KG1 (cell line): ENCODE data around the gene KIRREL3.

Experiments
- DNase-seq: peaks from one replicate; lab custom pipeline; 2025; lab: John Stamatoyannopoulos, UW

KIRREL3 gene

DNA sequence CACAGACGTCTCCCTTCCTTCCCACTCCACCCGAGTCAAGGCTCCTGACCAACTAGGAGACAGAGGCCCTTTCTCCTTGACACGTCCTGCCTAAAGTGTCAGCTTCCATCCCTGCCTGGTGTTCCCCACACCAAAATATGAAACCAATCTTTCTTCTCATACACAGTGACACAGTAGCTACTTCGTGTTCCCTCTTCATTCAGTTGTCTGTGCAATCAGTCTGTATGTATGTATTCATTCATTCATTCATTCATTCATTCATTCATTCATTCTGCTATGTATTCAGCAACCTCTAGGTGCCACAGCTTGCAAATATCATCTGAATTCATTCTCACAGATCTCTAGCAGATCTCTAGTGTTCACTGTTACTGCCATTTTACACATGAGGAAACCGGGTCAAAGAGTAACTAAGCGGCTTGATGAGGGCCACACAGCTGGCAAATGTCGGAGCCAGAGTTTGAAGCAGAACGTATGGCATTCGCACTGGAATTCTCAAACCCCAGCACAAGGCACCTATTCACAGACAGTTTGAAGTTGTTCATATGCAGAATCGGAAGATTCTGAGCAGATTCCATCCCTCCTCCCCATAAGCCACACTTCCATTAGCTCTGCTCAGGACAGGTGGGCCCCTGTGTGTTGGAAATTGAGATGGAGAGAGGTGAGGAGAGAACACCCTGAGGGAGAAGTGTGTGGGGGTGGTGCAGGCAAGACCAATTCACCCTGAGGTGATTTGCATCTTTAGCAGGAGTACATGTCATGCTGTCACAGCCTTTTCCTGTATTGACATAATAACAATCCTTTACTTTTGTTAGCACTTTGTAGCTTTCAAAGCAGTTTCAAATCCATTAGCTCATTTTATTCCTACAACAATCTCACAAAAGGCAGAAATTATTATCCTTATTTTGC is 369.4 kb downstream of the KIRREL3 start:
- DNase-seq: no peak

DNA sequence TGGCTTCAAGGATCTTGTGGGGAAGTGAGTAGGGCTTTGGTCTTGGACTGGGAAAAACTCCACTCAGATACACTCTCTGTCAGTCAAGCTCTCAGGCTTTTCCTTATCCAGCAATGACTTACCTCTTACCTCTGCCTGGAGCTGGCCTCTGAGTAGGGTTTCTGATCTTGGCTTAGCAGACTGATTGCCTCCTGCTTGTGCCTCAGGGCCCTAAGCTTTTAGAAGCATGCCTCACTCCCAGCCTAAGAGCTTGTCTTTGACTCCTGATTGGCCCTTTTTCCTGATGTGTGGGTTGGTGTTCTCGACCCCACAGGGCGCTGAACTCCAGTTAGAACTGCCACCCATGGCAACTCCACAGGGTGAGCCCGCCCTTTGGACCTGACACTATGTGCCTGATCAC is 370.1 kb downstream of the KIRREL3 start:
- DNase-seq: no peak

DNA sequence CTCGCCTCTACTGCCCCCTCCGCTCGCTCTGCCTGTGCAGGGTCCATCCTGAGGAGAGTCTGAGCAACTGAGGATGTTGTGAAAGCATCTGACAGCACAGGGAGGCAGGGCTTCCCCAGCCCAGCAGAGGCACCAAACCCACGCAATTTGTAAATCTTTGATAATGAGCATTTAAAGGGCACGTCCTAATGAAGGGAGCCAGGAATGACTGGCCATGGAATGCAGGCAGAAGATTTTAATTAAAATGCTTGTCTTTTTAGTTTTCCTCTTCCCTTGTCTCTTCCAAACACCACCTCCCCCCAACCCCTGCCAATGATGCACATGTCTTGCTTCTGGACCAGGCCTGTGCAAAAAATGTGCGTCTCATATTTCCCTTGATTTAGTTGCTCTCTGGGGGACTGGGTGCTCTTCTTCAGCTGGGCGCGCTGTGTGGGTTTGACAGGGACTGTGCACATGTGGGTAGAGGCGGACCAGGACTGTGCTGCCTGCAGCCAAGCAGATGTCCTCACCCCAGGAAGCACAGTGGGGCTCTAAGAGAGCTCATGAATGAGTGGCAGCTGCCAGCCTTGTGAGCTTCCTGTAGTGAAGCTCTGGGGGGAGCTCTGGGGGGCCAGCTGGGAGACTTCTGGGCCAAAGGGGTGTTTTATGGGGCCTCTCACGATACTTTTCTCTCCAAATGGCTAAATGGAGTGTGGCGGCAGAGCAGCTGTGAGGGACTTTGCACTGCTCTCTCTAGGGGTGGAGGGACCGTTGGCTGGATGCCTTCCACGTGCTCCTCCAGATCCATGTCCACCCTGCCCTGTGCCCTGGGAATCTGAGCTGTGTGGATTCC is 371.6 kb downstream of the KIRREL3 start:
- no peak for DNase-seq

DNA sequence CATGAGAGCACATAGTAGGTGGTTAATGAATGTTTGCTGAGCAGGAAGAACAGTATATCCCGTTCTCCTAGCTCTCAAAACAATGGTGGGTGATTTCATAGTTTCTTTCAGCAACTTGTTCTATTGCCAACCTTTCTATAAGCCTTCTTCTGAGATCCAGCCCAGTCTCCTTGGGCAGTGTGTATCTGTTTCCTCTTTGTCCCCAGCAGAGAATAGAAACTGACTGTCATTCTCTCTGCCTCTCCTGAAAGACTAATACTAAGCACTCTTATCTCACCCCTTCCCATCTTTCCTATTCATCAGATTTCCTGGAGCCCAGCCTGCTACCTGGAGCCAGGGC is 372.1 kb downstream of the KIRREL3 start:
- no peak for DNase-seq

DNA sequence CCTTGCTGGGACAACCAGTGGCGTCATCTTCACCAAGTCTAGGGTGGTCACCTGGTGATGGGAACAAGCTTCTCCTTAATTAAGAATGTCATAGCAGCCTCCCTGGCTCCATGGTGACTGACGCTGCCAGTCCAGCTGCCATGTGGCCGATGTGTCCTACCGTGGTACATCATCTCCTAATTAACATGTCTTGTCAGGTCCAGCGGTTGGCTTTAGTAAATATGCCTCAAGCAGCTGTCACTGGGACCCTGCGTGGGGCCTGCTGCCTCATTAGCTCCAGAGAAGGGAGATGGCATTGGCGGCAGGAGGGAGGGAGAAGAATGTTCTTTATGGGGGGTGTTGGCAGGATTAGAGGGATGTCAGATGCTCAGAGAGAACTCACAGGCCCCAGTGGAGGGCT is 373.1 kb downstream of the KIRREL3 start:
- no peak for DNase-seq

DNA sequence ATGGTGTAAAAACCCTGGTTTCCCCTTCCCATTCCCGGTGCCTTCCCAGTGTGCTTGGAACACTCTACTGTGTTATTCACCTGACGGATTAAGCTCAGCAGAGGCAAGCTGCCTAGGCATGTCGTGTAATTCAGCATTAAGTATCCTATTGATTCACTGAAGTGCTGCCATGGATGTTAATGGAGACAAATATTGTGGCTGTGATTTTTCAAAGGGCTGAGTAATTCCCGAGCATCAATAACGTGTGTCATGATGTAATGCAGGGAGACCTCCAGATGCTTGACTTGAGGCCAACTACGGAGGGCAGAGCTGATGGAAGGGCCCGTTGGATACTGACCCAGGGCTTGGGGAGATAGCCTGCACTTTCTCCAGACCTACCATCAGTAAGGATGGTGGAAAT is 376.1 kb downstream of the KIRREL3 start:
- no peak for DNase-seq

DNA sequence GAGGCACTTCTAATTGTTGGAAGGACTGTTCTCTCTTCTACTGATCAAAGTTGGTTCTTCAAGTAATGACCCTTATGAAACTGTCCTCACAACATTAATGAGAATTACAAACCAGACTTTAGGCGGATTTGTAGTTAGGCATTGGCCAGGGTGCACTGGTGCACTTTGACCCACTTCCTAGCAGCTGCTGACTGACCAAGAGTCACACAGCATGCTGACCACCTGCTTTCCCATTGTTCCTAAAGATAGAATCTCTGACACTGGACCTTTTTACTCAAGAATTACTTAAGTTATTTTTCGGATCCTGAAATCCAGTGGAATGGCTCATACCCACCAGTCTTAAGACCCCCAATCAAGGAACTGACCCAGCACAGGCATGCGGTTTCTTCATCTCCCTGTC is 381.1 kb downstream of the KIRREL3 start:
- DNase-seq: no peak

DNA sequence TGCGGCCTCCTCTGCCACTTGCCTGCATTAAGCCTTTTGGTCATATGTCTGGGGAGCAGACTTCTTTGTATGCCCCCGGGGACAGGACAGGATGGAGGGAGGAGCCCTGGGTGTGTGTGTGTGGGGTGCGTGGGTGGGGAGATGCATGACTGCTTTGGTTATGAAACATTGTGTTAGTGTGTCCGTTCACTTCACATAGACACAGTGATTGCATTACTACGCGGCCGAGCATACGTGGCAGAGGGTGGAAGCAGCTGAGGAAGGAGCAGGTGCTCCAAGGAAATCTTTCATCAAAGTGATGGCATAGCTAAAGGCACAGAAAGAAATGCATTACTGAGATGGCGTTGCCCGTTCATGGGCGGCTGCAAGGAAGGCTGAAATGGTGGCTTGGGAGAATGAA is 384.7 kb downstream of the KIRREL3 start:
- DNase-seq: no peak

DNA sequence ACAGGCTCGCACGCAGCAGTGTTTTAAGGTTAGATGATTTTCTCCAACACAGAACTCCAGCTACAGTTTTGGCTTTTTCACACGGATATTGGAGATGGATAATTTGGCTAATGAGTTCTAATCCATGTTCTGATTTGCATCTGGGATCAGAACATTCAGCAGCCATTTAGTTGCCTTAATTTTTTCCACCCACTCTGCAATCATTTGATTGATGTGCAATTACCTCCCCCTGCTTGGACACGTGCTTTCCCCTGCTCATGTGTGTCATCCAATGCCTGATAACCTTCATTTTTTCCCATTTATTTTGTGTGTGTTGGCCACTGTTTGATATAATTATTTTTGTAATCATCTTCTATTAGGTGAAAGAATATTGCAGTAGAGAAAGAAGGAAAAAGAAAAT is 387.3 kb downstream of the KIRREL3 start:
- DNase-seq: no peak

DNA sequence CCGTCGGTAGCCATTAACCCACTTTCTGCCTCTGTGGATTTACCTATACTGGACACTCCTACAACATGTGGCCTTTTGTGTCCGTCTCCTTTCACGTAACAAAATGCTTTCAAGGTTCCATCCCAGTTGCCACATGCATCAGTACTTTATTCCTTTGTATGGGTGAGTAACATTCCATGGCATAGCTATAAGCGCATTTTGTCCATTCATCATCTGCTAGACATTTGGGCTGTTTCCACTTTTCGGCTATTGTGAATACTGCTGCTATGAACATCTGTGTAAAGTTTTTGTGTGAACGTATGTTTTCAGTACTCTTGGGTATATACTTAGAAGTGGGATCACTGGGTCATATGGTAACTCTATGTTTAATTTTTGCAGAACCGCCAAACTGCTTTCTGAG is 387.9 kb downstream of the KIRREL3 start:
- DNase-seq: no peak

DNA sequence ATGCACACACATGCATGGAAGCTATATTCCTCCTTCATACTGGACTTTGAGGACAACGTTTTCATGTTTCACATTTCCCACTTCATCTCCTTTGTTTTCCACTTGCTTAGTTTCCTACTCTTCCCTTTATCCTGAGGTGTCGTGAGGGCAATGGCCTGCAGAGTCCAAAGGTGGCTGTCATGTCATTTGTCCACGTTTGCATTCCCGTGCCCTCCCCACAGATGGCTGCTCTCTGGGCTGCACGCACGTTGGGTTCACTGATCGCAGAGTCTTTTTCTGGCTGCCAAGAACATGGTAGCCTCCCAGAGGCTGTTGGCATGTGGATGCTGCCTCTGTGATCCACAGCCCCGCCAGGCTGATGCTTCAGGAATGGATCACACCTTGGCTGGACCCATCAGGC is 389.1 kb downstream of the KIRREL3 start:
- no peak for DNase-seq

DNA sequence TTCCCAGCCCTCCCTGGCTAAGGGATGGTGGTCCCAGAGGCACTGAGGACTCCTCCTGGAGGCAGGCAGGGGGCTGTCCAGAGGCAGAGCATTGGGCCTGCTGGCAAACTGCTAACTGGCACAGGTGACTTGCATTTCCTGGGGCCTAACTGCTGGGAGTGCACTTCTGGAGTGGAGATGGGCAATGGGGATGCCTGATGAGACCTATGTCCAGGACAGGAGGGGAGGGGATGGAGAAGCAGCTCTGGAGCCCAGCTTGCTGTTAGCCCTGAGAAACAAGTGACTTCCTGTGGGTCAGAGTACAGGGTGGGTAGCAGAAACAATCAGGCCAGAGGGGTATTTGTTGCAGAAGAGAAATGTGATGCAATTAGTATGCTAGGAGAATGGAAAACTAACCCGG is 391.9 kb downstream of the KIRREL3 start:
- DNase-seq: no peak

DNA sequence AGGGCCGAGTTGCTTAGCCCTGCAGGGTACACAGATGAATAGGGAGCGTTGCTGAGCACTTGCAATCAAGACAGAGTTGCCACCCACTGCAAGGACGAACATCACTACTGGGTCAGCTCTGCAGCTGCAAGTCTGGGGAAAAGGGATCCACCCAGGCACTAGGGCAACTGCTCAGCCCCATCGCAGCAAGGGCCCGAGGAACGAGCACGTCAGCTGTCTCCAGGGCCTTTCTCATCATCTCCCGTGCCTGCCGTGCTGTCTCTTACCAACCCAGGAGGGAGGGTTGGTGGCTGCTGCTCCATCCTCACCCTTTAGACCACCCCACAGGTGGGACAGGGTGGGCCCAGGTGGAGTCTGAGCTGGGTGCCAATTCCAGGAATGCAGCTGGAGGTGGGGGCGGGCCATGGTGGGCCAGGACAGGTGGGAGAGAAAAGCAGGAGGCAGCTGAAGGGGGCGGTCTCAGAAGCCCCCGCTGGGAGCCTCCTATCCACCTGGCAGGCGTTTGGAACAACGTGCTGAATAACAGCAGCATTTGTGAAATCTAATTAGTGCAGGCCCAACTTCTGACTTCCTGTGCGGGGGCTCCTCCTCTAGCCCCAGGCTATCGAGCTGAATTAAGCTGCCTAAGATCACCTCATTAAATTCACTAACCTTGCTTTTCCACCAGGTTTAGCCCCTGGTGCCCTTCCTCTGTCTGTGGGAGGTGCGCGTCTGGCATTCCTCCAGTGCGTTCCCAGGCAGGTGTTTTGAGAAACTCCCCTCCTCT is 392.6 kb downstream of the KIRREL3 start:
- DNase-seq: no peak

DNA sequence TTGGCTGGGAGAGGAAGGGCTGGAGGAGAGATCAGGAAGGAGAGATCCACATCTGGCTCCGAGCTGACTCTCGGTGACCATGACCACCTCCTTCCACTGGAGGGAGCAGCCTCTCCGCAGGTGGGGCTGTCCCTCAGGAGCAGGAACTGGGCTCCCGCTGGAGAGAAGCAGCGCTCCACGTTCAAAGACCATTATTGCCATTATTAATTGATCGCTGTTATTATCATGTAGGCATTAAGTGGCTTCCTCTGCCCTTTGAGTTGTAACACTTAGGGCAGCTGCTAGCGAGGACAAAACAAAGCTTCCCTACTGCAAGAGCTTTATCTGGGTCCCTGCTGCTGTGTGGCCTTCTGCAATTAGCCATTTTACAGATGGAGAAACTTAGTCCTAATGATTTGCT is 393.2 kb downstream of the KIRREL3 start:
- DNase-seq: no peak

DNA sequence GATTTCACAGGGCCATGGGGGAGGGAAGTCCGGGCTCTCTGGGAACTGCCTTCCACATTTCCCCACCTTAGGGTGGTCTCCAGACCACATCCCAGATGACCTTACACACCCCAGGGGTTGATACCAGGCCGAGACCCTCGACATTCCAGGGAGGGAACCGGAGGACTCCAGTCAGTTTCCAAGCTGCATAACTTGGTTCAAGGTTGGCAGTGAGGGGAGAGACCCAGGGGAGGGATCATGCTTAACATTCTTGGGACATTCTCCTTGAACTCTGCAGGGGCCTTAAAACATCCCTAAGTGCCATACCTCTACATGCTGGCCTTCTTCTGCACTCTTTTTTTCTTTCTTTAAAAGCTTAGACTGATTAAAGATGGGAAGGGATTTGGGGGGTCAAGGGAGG is 394.1 kb downstream of the KIRREL3 start:
- DNase-seq: no peak

DNA sequence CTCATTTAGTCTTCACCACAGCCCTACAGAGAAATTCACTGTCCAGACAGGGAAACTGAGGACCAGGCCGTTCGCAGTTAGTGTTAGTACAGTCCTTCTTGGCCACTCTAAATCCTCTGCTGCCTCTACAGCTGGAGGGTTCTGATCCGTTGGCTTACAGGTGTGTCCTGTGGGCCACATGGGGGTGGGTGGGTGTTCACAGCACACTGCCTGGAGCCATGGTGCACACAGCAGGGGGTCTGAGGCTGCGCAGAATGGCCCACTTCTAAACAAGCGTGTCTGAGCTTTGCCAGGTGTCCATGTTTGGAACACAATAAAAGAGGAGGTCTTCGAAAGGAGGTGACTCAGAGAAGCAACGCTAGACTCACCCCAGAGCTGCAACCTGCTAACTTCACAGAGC is 396.1 kb downstream of the KIRREL3 start:
- no peak for DNase-seq

DNA sequence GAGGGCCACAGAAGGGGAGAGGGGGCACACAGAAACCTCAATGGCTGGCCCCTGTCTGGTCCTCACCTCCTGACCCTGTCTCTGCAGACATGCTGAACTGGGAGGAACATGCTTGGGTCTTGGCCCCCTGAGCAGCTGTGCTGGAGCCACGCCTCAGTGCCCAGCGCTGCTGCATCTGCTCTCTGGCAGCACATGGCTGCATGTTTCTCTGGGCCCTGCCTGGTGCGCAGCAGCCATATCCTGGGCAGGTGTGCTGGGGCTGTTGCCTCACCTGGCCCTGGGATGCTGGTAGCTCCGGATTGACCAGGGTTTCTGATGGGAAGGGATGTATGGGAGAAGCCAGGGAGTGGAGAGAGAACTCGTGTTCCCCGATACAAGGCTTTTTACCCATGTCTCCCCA is 397.1 kb downstream of the KIRREL3 start:
- no peak for DNase-seq

DNA sequence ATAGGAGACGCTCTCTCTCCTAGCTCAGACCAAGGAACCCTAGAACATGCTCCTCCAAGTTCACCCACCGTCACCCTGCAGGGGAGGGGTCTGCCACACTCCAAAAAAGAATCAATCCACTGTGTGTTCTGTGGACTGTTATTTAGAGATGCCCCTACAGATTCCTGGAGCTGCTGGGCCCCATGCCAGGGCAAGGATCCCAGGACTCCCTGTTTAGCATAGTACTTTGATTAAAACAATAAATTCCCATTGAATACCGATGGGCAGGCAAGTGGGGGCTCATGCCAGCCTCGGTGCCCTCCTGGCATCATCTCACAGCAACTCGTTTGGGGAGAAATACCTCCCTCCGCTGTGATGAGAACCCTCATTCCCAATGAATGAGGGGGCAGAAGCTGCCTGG is 397.6 kb downstream of the KIRREL3 start:
- no peak for DNase-seq

DNA sequence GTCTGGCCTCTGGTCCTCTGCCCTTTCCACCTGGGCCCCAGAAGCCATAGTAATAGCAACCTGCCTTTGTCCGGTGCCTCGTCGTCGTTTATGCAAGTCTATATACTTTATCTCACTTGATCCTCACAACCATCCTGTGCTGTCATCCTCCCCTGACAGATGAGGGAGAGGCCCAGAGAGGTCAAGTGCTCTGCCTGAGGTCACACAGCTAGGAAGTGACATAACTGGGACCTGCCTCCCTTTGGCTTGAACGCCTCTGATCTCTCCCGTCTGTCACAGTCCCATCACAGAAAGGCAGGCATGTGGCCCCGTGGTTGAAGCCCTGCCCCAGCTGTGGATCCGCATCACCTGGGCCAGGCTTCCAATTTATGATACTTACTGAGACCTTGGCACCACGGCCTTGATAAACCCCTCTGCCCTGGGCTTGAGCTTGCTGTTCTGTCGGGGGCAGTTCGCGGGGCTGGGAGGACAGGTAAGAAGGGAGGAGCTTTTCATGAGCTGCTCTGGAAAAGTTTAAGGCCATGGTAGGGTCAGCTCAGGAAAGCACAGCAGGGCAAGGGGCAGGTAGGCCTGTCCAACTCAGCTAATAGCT is 398.1 kb downstream of the KIRREL3 start:
- no peak for DNase-seq

DNA sequence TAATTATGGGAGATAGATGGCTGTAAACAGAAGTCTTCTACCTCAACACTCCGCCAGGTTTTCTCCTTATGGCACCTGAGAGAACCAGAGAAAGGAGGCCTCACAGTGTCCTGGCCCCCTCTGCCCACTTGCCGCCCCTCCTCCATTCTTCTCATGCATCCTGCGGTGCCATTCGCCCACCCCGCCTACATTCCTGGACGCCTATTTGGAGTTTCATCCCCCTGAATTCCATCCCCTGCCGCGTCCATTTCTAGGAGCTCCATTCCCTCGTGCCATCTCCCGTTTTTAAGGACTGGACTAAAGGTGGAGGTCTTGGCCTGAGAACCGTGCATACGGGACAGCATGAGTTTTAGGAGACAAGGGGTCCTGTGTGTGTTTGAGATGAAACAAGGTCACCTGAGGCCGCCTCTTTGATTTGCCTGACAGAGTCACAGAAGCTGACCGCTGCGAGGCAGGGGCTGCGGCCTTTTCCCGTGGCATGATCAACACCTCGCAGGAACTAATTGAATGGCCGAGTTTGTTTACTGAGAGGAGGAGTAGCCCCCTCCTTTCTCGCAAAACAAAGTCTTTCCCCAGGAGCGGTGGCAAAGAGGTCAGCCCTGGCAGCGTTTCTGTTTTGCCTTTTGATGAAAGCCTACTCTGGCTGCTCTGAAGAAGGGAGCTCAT is 398.9 kb downstream of the KIRREL3 start:
- no peak for DNase-seq

DNA sequence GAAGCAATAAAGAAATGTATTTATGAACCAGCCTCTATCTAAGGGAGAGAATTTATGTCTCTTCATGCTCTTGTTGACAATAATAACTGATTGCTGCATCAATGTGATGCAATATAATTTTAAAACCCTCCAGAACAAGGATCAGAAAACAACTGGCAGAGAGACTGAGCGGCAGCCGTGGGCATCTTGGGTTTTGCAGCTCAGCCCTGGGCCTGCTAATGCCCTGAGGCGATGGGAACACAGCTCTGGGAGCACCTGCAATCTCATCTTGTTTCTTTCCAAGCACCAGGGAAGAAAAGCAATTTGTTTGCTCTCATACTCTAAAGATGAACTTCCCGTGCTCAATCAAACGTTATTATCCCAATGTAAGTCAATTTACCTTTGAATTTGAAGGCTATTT is 399.4 kb downstream of the KIRREL3 start:
- no peak for DNase-seq
